22Rv1 (cell line): ENCODE results near the gene GABARAPL2.

Experiments
- ZFX ChIP-seq: fragments of 450-650 bp; IDR thresholded peaks from 2 replicates; pipeline ENCODE4 v1.6.1; 2017; ENCODE audit warnings: antibody characterized with exemption, borderline replicate concordance
- TF ChIP-seq, protein P1 (sequence below): fragments of 450-650 bp; IDR thresholded peaks from 2 replicates; pipeline ENCODE4 v1.5.1; 2017; ENCODE audit warnings: mild to moderate bottlenecking

DNA sequence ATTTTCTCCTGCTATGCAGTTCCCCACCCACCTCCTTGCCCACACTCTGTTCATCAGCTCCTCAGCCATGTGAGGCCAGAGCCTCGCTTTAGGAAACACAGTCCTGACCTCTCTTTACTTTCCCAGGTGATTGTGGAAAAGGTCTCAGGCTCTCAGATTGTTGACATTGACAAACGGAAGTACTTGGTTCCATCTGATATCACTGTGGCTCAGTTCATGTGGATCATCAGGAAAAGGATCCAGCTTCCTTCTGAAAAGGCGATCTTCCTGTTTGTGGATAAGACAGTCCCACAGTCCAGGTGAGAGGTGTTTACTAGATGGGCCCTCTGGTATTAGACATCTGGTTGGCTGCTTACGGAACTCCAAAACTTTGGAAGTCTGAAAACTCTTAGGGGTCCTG is 1.7 kb downstream of the GABARAPL2 start:
- TF ChIP-seq, protein P1, sequence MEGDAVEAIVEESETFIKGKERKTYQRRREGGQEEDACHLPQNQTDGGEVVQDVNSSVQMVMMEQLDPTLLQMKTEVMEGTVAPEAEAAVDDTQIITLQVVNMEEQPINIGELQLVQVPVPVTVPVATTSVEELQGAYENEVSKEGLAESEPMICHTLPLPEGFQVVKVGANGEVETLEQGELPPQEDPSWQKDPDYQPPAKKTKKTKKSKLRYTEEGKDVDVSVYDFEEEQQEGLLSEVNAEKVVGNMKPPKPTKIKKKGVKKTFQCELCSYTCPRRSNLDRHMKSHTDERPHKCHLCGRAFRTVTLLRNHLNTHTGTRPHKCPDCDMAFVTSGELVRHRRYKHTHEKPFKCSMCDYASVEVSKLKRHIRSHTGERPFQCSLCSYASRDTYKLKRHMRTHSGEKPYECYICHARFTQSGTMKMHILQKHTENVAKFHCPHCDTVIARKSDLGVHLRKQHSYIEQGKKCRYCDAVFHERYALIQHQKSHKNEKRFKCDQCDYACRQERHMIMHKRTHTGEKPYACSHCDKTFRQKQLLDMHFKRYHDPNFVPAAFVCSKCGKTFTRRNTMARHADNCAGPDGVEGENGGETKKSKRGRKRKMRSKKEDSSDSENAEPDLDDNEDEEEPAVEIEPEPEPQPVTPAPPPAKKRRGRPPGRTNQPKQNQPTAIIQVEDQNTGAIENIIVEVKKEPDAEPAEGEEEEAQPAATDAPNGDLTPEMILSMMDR = no peak
- no peak for TF ChIP-seq ZFX
